ENCODE data around the gene DPEP2.
"Not testable (repeated sequence)": the region's sequence is repeated elsewhere in the genome, so short reads cannot be mapped to it uniquely, and the experiment has no call there.

Gene DPEP2

DNA sequence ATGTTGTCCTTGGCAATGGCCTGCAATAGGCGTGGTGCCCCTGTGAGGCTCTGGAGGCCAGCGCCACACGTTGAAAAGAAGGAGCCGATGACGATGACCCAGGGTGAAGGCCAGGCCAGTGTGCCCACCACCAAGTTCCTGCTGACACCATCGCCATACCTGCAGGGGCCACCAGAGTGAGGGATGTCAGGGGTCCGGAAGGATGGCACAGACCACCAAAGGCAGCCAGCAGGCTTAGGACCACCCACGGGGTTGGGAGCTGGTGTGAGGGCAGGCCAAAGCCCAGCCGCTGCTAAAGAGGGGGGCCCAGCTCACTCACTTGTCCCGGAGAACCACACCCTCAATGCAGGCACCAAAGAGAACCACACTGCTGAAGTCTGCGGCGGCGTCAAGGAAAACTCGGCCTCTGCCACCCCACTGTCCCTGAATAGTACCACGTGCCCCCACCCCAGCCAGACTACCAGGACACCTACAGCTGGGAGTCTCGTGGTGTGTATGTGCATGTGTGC is 48.9 kb downstream of the DPEP2 start:
- no peak for DNase-seq

DNA sequence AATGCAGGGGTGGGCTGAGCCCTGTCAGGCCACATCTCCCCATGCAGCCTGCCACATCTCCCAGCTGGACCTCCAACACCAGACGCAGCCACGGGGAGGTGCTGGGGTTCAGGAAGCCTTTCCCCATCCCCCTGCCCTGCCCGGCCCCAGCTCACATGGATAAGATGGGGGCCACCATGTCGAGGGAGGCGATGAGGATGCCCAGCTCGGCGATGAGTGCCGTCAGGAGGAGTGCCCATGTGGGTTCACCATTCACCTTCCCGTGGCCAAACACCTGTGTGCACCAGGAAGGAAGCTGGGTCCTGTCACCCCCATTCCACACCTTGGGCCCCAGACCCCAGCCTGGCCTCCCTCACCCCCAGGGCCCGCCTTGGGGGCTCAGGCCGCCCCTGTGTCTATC is 49.6 kb downstream of the DPEP2 start:
- no peak for DNase-seq

DNA sequence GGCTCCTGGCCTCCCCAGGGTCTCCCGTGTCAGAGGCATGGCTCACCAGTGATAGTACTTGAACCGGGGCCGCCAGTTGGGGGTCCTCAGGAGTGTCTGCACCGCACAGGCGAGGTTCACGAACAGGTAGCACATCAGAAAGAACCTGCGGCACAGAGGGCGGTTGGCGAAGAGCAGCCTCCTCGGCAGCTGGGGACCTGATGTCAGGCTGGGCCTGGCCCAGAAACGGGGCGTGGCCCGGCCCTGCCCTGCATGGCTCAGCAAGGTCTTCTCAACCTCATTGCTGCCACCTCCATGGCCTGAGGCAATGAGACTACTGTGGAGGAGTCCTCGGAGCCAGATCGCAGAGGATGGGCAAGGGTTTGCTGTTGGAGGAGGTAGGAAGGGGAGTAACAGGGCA is 51.3 kb downstream of the DPEP2 start:
- DNase-seq, result no peak

DNA sequence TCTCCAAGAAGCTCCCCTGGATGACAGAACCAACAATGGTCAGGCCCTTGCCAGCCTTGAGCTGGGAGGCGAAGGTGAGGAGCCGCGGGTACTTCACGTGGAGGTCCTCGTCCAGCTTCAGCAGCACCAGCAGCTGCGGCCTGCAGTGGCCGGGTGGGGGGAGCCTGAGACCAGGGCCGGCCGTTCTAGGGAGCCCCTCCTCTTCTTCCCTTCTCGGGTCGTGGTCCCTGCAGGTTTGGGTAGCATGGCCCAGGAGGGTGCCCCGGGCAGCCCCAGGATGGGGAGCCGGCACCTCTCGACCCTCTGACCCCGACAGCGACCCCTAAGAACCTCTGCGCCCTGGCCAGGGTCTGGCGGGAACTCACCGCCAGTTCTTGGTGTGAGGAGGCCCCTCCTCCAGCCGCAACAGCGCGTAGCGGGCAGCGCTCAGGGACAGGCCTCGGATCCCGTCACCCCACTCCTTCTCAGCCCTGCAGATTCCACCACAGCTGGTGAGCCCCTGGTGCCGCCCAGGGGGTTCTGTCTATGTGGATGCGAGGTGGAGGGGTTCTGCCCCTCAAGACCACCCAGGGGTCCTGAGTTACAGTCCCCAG is 52.2 kb downstream of the DPEP2 start:
- no peak for DNase-seq

DNA sequence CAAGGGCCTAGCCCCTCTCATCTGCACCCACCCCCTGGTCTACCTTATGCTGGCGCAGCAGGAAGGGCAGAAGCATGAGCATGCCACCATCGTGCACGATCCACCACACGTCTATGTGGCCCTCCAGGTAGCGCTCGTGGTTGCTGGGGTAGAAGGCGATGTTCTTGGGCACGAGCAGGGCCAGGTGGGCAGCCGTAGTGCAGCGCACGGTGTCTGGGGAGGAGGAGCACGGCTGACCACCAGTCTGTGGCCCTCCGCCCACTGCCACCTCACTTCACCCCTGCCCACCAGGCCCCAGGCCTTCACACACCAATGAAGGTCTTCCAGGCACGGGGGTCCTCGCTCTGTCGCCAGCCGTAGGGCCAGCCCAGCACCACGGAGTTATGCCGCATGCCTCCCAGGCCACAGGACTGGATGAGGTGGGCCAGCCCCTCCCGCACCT is 53.1 kb downstream of the DPEP2 start:
- no peak for DNase-seq

DNA sequence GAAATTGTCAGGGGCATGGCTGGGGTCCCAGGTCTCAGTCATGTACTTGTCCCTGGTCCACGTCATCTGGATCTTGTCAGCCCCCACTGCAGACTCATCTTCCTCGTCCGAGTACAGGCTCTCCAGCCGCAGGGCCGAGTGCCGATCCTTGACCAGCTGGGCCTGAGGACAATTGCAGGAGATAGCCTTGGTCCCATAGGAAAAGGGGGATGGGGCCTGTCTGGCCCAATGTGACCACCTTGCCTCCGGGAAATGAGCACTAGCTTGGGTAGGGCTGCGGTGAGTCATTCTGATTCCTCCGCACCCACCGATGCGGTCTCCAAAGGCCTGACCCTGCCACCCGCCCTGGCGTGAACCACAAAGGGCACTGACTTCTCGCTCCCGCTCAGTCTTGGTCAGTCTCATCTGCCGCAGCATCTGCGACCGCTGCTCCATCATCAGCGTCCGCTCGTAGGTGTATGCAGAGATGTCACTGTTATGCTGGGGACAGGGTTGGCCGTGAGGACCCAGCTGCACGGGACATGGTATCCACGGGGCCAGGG is 53.8 kb downstream of the DPEP2 start:
- DNase-seq, result no peak

DNA sequence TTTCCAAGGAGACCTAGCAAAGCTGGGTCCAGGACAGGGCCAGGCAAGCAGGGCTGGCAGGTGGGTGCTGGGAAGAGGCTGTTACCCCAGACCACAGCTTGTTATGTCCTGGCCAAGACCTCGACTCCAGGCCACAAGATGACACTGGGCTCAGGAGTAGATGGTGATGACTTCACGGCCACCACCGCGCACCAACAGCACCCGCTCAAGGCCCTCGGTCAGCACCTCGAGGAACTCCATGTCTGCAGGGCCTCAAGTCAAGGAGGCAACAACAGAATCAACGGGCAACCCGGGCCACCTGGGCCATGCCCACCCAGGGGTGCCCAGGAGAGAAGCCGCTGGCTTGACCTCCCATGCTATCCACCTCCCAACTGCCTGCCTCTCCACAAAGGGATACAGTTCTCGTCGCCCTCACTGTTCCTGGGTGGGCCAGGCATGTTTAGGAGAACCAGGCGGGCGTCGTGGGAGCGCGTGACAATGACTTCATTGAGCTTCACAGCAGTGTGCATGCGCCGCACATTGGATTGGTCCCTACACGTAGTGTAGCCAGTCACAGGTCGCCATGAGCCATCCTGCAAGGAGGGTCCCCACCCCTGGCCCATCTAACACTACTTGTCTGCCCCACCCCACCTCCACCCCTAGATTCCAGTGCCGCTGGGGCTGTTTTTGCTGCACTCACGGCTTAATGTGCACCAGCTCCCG is 54.4 kb downstream of the DPEP2 start:
- DNase-seq, result no peak

DNA sequence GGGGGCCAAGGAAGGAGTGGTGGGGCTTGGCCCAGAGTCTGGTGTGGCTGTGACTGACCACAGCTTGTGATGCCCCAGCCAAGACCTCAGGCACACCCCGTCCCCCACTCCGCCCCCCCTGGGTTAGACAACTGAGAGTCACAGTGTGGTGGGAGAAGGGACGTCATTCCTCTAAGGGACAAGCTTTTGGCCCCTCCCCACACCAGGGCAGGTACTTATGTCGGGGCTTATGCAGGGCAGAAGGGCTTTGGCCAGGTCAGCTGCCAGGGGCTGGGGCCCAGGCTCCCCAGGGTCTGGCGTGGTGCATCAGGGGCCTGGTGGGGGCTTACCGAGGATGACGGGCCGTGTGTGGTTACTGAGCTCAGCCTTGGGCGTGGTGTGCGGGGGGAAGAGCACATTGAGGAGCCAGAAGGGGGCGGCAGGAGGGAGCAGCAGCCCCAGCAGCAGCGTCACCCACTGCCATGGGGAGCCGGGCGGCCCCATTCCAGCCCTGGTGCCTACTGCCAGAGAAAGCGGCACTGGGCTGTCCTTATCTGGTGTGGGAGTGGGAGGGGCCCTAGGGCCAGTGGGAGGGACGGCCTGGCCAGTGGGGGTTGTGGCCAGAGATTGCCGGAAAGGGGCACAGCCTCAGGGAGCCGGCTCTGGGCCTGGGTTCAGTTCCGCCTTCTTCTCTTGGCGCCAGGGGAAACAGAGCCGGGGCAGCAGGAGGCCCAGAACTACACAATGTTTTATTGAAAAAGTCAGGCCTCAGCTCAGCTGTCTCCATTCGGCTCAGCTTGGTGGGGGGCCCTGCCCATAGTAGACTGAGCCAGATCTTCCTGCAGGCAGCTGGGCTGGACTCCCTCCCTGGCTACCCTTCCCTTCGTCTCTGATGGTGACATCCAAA is 55.4 kb downstream of the DPEP2 start, which contains the start of gene LCAT:
Gene LCAT, minus strand, starts transcription at position 502 of the 886 bp plus-strand sequence. Its CDS starts 19 bp downstream, at position 483.
- DNase-seq, result no peak

DNA sequence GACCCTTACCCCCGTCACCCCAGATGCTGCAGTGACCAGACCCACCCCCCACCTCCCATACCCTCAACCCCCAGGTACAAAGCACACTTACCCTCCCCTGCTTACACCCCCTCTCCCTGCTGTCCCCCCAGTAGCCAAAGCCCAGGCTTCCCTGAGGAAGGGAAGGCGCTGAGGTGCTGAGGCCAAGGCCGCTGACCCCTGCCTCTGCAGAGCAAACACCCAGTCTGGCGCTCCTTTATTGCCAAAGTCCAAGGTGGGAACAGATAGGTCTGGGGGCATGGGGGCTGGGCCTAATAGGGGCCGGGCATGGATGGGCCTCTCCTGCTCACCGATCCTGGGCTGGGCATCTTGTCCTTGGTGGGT is 56.0 kb downstream of the DPEP2 start:
- DNase-seq, result no peak

DNA sequence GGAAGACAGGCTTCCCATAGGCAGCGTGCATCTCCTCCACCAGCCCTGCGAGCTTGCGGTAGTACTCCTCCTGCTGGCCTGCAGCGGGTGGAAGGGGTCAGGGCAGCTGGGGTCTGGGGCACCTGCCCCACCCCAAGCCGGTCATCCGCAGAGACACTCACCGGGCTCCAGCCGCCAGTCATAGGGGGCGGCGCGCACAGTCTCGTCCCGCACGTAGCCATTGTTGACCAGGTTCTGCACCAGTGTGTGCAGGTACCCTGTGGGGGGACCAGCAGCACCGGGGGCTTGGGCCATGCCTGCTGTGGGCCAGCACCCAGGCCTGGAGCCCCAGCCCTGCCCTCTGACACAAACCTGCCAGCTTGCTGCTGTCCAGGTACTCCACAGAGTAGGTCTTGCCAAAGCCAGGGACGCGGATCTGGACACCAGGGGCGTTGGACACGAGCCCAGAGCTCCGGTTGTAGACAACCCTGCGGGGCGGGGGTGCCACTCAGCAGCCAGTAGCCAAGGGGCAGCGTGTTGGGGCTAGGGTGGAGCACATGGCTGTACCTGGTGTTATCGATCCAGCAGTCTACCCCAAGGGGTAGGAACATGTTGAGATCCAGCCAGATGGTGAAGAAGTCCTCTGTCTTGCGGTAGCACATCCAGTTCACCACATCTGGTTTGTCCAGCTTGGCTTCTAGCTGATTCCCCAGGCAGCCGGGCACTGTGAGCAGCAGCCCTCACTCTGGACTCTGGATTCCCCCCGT is 56.6 kb downstream of the DPEP2 start:
- DNase-seq, result no peak

DNA sequence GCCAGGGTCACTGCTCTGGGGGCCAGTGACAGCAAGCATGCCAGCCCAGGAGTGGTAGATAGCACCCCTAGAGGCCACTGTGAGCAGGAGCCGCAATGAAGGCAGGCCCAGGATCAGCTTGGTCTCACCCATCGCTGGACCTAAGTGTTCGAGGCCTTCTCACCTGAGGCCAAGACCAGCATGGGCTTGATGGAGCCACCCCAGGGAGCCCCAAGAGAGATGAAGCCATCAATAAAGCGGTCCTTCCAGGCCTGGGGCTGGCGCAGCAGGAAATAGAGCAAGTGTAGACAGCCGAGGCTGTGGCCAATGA is 57.1 kb downstream of the DPEP2 start:
- DNase-seq, result peak in 1 of 2 experiments; percentile 25

DNA sequence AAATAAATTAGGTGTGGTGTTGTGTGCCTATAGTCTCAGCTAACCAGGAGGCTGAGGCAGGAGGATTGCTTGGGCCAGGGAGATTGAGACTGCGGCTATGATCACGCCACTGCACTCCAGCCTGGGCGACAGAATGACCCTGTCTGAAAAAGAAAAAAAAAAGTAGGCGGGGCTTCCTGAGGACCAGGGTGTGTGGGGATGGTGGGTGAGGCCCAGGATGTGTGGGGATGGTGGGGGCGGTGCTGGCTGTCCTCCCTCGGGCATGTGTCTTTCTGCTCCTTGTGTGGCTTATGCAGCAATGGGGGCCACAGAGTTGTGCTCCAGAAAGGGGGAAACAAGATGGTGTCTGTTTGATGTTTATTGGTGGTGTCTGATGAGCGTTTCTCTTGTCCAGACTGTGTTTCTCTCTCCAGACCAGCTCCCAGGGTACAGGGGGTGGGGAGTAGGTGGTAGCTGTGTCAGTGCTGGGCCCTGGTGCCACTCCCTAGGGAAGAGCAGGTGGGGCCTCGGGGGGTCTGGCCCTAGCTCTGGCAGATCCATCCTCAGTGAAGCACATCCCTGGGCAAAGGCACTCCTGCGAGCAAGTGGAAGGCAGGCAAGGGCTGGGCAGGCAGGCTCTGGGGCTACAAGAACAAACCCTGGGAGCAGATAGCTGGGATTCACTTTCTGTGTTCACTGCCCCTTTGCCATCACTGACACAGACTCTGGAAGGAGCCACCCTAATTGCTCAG is 57.6 kb downstream of the DPEP2 start:
- DNase-seq, result no peak

DNA sequence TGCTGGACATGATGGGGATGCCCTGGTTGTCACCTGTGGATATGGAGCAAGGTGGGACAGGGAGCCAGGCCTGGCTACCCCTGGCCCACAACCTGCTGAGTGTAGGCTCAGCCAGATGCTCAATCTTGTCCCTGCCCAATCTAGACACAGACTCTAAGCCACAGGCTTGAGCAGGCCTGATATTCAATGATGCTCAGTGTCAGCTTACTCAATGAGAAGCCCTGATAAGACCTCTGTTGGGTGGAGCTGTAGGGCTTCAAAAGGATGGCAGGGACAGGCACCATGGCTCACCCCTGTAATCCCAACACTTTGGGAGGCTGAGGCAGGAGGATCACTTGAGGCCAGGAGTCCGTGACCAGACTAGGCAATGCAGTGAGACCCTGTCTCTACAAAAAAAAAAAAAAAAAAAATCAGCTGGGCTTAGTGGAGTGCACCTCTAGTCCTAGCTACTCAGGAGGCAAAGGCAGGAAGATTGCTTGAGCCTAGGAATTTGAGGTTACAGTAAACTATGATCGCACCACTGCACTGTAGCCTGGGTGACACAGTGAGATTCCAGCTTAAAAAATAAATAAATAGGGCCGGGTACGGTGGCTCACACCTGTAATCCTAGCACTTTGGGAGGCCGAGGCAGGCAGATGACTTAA is 58.7 kb downstream of the DPEP2 start:
- no peak for DNase-seq

DNA sequence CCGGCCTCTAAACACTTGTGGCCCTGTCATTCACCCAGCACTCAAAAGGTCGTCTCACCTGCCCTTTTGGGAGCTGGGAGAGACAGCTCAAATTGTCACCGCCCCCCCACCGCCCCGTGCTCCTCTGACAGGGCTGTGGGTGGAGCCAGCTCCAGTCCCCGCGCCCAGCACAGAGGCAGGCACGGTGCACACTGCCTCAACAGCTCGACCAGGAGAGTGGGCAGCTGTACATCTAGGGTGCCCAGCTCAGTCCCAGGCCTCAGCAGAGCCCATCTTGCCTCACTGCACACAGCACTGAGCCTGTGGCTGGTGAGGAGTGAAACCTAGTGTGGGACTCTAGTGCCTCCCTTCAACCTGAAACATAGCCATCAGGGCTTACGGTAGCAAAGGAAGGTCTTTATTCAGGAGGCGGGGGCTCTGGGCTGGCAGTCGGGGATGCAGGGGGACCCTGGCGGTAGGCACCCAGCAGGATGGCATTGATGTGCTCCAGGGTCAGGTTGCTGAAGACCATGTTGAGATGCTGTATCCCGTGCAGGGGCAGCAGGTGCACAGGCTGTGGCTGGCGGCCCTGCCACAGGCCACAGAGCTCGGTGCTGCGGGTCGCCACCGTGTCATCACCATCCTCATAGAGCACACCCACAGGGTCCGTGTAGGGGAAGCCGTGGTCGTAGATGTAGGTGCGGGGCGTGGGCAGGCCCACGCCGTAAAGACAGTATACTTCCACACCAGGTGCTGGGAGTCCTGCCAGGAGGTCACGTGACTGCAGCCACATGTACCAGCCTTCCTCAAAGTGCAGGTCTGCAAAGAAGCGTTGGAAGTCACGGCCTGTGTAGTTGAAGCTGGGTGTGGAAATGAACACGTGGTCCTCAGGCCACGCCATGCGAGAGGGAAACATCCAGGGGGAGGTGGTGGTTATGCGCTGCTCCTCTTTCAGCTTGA is 59.5 kb downstream of the DPEP2 start:
- no peak for DNase-seq

DNA sequence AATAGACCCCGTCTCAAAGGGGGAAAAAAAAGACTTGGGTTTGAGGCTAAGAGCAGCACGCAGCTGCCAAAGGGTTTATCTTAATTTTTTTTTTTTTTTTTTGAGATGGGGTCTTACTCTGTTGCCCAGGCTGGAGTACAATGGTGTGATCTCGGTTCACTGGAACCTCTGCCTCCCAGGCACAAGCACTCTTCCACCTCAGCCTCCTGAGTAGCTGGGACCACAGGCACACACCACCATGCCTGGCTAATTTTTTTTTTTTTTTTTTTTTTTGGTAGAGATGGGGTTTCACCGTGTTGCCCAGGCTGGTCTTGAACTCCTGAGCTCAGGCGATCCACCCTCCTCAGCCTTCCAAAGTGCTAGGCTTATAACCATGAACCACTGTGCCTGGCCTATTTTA is 61.6 kb downstream of the DPEP2 start:
- DNase-seq, result not testable (repeated sequence)

All from SW 1271 (cell line).